ENCODE measurements around the gene SLC35F3. TPM values are rescaled to one million over a fixed set of nuclear protein-coding genes. Genes with fewer than 3 reads are reported as not detected.

Gene SLC35F3
- polyA plus RNA-seq, 1 of the 3 experiments (the other 2 are of a cell fraction), result 0.87 TPM

DNA sequence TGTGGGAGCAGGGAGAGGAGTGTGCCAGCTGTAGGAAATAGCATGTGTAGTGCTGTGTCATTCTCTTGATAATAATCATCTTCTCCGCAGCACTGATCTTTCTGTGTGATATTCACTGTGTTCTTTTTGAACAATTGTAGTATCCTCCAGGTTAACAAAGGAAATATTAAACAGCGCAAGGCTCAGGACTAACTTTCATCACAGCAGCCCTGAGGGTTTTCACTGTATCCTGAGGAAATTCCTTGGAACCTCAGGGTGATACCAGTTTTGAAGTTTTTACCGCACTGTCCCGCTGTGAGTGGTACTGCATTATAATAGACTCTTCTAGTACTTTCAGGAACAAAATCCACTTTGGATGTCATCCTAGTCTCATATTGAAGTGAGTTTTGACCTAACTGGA lies 240.4 kb downstream of the SLC35F3 start:
- H3K4me3 ChIP-seq (ENCODE audit: low read depth in 2 of 2, low read length in 1 of 2), result no peak overlapping the region
- POLR2A ChIA-PET, result no interaction called here

More for the DNA sequence above, 240.4 kb downstream of the SLC35F3 start:
- Histone ChIP-seq H3K9me2 (no peaks in the 10 kb centered on the region), H3K27ac (ENCODE audit: low read depth in 2 of 2, low read length in 1 of 2) (peak overlapping the region in 1 of 2 experiments; percentile 63; a peak in 2 of 4 replicates), H3F3A (replicated peaks; ENCODE audit: insufficient read depth) (peaks cover 25% of the 10 kb centered on the region), H3K9ac (peak overlapping the region; percentile 22; the same call in 1 of the 2 replicates), H3K36me3 (replicated peaks in 1 of 2; ENCODE audit: control insufficient read depth in 1 of 2, insufficient read depth in 2 of 2, low read length in 1 of 2) (no peaks in the 10 kb centered on the region), H3K79me2 (ENCODE audit: insufficient read depth) (no peaks in the 10 kb centered on the region), H4K20me1 (ENCODE audit: insufficient read depth) (no peaks in the 10 kb centered on the region), H2AFZ (ENCODE audit: low read depth) (peak overlapping the region; percentile 50; the same call in 1 of the 2 replicates), H3K4me2 (no peak overlapping the region), H3K27me3 (ENCODE audit: insufficient read depth) (no peaks in the 10 kb centered on the region), H3K9me3 (no peaks in the 10 kb centered on the region; the same call in 1 of the 2 replicates), H3K4me1 (ENCODE audit: control insufficient read depth in 1 of 2, insufficient read depth in 2 of 2, low read depth in 1 of 2, low read length in 1 of 2) (peaks cover 0 to 10% of the 10 kb centered on the region in 2 experiments; a peak in 2 of 4 replicates)
- TF ChIP-seq EP300 (IDR thresholded peaks at IDR 0.05; ENCODE audit: borderline replicate concordance in 1 of 2, low read depth in 1 of 2, low read length in 1 of 2) (0 out of 4 replicates have a peak, but pooled peaks of 1 of the 2 experiments have one; percentile 22), ELF1 (IDR thresholded peaks at IDR 0.05) (no peak), NFIC (IDR thresholded peaks at IDR 0.05; ENCODE audit: borderline replicate concordance) (no peak), SMC3 (IDR thresholded peaks at IDR 0.05; ENCODE audit: low read depth, low read length) (no peak), NRF1 (IDR thresholded peaks at IDR 0.05; ENCODE audit: low read depth, low read length) (no peak), SIN3A (IDR thresholded peaks at IDR 0.05; ENCODE audit: borderline replicate concordance, low read depth, low read length) (no peak), CHD2 (IDR thresholded peaks at IDR 0.05; ENCODE audit: low read length, partially characterized antibody) (no peak), PBX3 (IDR thresholded peaks at IDR 0.05) (no peak), GABPA (IDR thresholded peaks at IDR 0.05; ENCODE audit: low read depth) (no peak), MXI1 (IDR thresholded peaks at IDR 0.05; ENCODE audit: low read depth, low read length) (no peak), TAF1 (IDR thresholded peaks at IDR 0.05; ENCODE audit: borderline replicate concordance, low read depth, low read length) (no peak), YY1 (IDR thresholded peaks at IDR 0.05; ENCODE audit: low read depth) (no peak), POLR2AphosphoS5 (IDR thresholded peaks at IDR 0.05; ENCODE audit: low read depth, low read length) (no peak), REST (IDR thresholded peaks at IDR 0.05; ENCODE audit: low read depth, low read length) (no peak), MEF2A (IDR thresholded peaks at IDR 0.05; ENCODE audit: borderline replicate concordance, low read depth) (no peak), USF1 (IDR thresholded peaks at IDR 0.05; ENCODE audit: borderline replicate concordance, low read depth) (no peak), JUND (IDR thresholded peaks at IDR 0.05) (peak; percentile 14; the same call in 1 of the 2 replicates), ZBTB33 (IDR thresholded peaks at IDR 0.05; ENCODE audit: borderline replicate concordance, low read depth) (no peak), TCF12 (IDR thresholded peaks at IDR 0.05) (peak; percentile 26), IRF3 (IDR thresholded peaks at IDR 0.05; ENCODE audit: low read depth, low read length) (no peak), GATA2 (CRISPR knock-in tag; IDR thresholded peaks at IDR 0.05) (no peak), RAD21 (IDR thresholded peaks at IDR 0.05; ENCODE audit: low read length) (no peak), FOXJ3 (CRISPR knock-in tag; IDR thresholded peaks at IDR 0.05) (no peak)
- TF ChIP-seq, protein P1, sequence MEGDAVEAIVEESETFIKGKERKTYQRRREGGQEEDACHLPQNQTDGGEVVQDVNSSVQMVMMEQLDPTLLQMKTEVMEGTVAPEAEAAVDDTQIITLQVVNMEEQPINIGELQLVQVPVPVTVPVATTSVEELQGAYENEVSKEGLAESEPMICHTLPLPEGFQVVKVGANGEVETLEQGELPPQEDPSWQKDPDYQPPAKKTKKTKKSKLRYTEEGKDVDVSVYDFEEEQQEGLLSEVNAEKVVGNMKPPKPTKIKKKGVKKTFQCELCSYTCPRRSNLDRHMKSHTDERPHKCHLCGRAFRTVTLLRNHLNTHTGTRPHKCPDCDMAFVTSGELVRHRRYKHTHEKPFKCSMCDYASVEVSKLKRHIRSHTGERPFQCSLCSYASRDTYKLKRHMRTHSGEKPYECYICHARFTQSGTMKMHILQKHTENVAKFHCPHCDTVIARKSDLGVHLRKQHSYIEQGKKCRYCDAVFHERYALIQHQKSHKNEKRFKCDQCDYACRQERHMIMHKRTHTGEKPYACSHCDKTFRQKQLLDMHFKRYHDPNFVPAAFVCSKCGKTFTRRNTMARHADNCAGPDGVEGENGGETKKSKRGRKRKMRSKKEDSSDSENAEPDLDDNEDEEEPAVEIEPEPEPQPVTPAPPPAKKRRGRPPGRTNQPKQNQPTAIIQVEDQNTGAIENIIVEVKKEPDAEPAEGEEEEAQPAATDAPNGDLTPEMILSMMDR (IDR thresholded peaks at IDR 0.05), result no peak
- CTCF ChIA-PET, result interaction anchor here (0.7 to 1.4 kb wide), 2 partner anchors 9 to 53 kb away, joined by 3 to 5 read pairs; no protein-coding TSS in a partner anchor
- DNase-seq, result no peak
- WGBS (ENCODE audit: low lambda C conversion rate), result 66% methylated on average over 4 of the region's 4 CpGs

Measured in SK-N-SH (cell line).